Astrocyte (in vitro differentiated cells and primary cell): ENCODE measurements around the gene TESK2. TPM values are rescaled to one million over a fixed set of nuclear protein-coding genes. Genes with fewer than 3 reads are reported as not detected.

ENCODE experiments used
- DNase-seq: peaks from one replicate; pipeline ENCODE4 v3.0.0-alpha.2; 2010; ENCODE audit warnings: low read depth
- FAIRE-seq: peaks from 2 replicates; lab custom pipeline; 2011; peaks lifted over from hg19 to GRCh38; lab: Jason Lieb, UNC
- H2AFZ ChIP-seq: 2 replicates; pipeline ENCODE4 v1.6.0; 2012; ENCODE audit warnings: low read depth, low read length, inconsistent platforms
- H3K27ac ChIP-seq: 2 replicates; pipeline ENCODE4 v1.5.1; 2011; ENCODE audit warnings: low read depth, low read length, inconsistent platforms
- H3K27me3 ChIP-seq: 2 replicates; pipeline ENCODE4 v1.6.0; 2011; ENCODE audit warnings: low read length, inconsistent platforms; ENCODE audit not compliant: insufficient read depth
- H3K36me3 ChIP-seq: 2 replicates; pipeline ENCODE4 v1.5.1; 2011; ENCODE audit warnings: low read length, inconsistent platforms; ENCODE audit not compliant: insufficient read depth
- H3K4me1 ChIP-seq: 2 replicates; pipeline ENCODE4 v1.5.1; 2011; ENCODE audit warnings: low read length, inconsistent platforms; ENCODE audit not compliant: insufficient read depth
- H3K4me2 ChIP-seq: 2 replicates; pipeline ENCODE4 v1.6.0; 2012; ENCODE audit warnings: low read length, inconsistent platforms
- H3K4me3 ChIP-seq: 2 replicates; pipeline ENCODE4 v1.5.1; 2011; ENCODE audit warnings: low read depth, mild to moderate bottlenecking, low read length, inconsistent platforms; ENCODE audit not compliant: insufficient read depth
- H3K79me2 ChIP-seq: 2 replicates; pipeline ENCODE4 v1.6.0; 2012; ENCODE audit warnings: mild to moderate bottlenecking, low read length, inconsistent platforms; ENCODE audit not compliant: insufficient read depth
- H3K9ac ChIP-seq: 2 replicates; pipeline ENCODE4 v1.6.0; 2012; ENCODE audit warnings: mild to moderate bottlenecking, low read length, inconsistent platforms
- H3K9me3 ChIP-seq: 2 replicates; pipeline ENCODE4 v1.5.1; 2012; ENCODE audit warnings: low read depth, mild to moderate bottlenecking, low read length, inconsistent platforms; ENCODE audit not compliant: insufficient read depth
- H4K20me1 ChIP-seq: 2 replicates; pipeline ENCODE4 v1.6.0; 2012; ENCODE audit warnings: low read length, inconsistent platforms; ENCODE audit not compliant: insufficient read depth
- H3K27ac Mint-ChIP-seq: one replicate; pipeline ENCODE4 v1.8.0; 2021; ENCODE audit warnings: mild to moderate bottlenecking, mixed read lengths; ENCODE audit not compliant: unreplicated experiment
- H3K27me3 Mint-ChIP-seq: one replicate; pipeline ENCODE4 v1.8.0; 2021; ENCODE audit warnings: low read depth, mixed read lengths; ENCODE audit not compliant: unreplicated experiment
- H3K36me3 Mint-ChIP-seq: one replicate; pipeline ENCODE4 v1.8.0; 2021; ENCODE audit warnings: low read depth, mixed read lengths; ENCODE audit not compliant: unreplicated experiment
- H3K4me1 Mint-ChIP-seq: one replicate; pipeline ENCODE4 v1.8.0; 2021; ENCODE audit warnings: low read depth, mixed read lengths; ENCODE audit not compliant: unreplicated experiment
- H3K4me3 Mint-ChIP-seq: one replicate; pipeline ENCODE4 v1.8.0; 2021; ENCODE audit warnings: mild to moderate bottlenecking, moderate library complexity, mixed read lengths; ENCODE audit not compliant: unreplicated experiment
- H3K9me3 Mint-ChIP-seq: one replicate; pipeline ENCODE4 v1.8.0; 2021; ENCODE audit warnings: mild to moderate bottlenecking, mixed read lengths; ENCODE audit not compliant: unreplicated experiment
- CTCF ChIP-seq: IDR thresholded peaks from 2 replicates; pipeline ENCODE4 v1.5.1; 2011; ENCODE audit warnings: low read depth, mild to moderate bottlenecking, inconsistent platforms, low read length, moderate library complexity; ENCODE audit not compliant: insufficient read depth
- EZH2 ChIP-seq: IDR thresholded peaks from 2 replicates; pipeline ENCODE4 v1.6.1; 2012; ENCODE audit warnings: mild to moderate bottlenecking, low read length, inconsistent platforms; ENCODE audit not compliant: insufficient read depth
- total RNA-seq: library from RNA; stranded (reverse); gene quantifications from 2 replicates; pipeline ENCODE4 v1.2.1, GENCODE V29; 2021

The TESK2 gene
- total RNA-seq, 1 donor from 2014 or later, result 1.7 TPM

- no peaks in the 10 kb centered on the region for H3K27me3 ChIP-seq
- no peak overlapping the region for H2AFZ ChIP-seq
- no peak overlapping the region for H3K4me2 ChIP-seq
- peaks cover 4% of the 10 kb centered on the region for H3K4me1 ChIP-seq
- no peaks in the 10 kb centered on the region for H3K4me1 Mint-ChIP-seq
- H4K20me1 ChIP-seq, result no peaks in the 10 kb centered on the region
- no peak for DNase-seq
- no peak overlapping the region for H3K9ac ChIP-seq
- H3K27me3 Mint-ChIP-seq, result peaks cover 5% of the 10 kb centered on the region
- H3K4me3 Mint-ChIP-seq, result no peak overlapping the region
- H3K27ac Mint-ChIP-seq, result no peak overlapping the region
- H3K9me3 Mint-ChIP-seq, result no peaks in the 10 kb centered on the region
- H3K27ac ChIP-seq, result no peak overlapping the region
- no peak for FAIRE-seq
- H3K4me3 ChIP-seq, result no peak overlapping the region
- H3K36me3 ChIP-seq, result no peaks in the 10 kb centered on the region
- TF ChIP-seq CTCF, result no peak
- no peak for TF ChIP-seq EZH2
- no peaks in the 10 kb centered on the region for H3K79me2 ChIP-seq
- H3K36me3 Mint-ChIP-seq, result no peaks in the 10 kb centered on the region
- H3K9me3 ChIP-seq, result no peaks in the 10 kb centered on the region
Measured at GRCh38 chr1:45299296-45299695, 191.7 kb downstream of the TESK2 start.

GRCh38 chr1:45297666-45298356 is 193.2 kb downstream of the TESK2 start:
- no peaks in the 10 kb centered on the region for H3K9me3 ChIP-seq
- no peaks in the 10 kb centered on the region for H3K9me3 Mint-ChIP-seq
- DNase-seq (no peak), FAIRE-seq (no peak)
- no peaks in the 10 kb centered on the region for H3K4me1 ChIP-seq
- H3K4me3 Mint-ChIP-seq, result no peak overlapping the region
- no peak overlapping the region for H3K27ac Mint-ChIP-seq
- no peak overlapping the region for H3K27ac ChIP-seq
- no peak overlapping the region for H3K4me2 ChIP-seq
- peak overlapping the region; percentile 26 for H2AFZ ChIP-seq
- H4K20me1 ChIP-seq, result no peaks in the 10 kb centered on the region
- no peaks in the 10 kb centered on the region for H3K4me1 Mint-ChIP-seq
- peaks cover 8% of the 10 kb centered on the region for H3K27me3 Mint-ChIP-seq
- H3K9ac ChIP-seq, result no peak overlapping the region
- no peak for TF ChIP-seq CTCF
- no peak for TF ChIP-seq EZH2
- no peak overlapping the region for H3K4me3 ChIP-seq
- no peaks in the 10 kb centered on the region for H3K27me3 ChIP-seq
- no peaks in the 10 kb centered on the region for H3K79me2 ChIP-seq
- H3K36me3 Mint-ChIP-seq, result peaks cover 4% of the 10 kb centered on the region
- no peaks in the 10 kb centered on the region for H3K36me3 ChIP-seq

Other genes starting within 250 kb of the TESK2 start
- gene HPDL, start 164.3 kb downstream of the TESK2 start, total RNA-seq, result 0.61 and 0.70 TPM in 2 replicates
- gene TOE1, start 151.0 kb downstream of the TESK2 start, total RNA-seq, result 4.3 TPM in 2 replicates
- 6.0 and 6.6 TPM in 2 replicates for gene MUTYH, start 150.7 kb downstream of the TESK2 start, total RNA-seq
- 3.0 and 3.5 TPM in 2 replicates for gene CCDC163, start 8.9 kb upstream of the TESK2 start, total RNA-seq
- gene MMACHC, start 9.1 kb upstream of the TESK2 start, total RNA-seq, result 5.4 and 6.2 TPM in 2 replicates
- gene PRDX1, start 30.7 kb upstream of the TESK2 start, total RNA-seq, result 861 and 986 TPM in 2 replicates
- 118 and 129 TPM in 2 replicates for gene AKR1A1, start 59.7 kb upstream of the TESK2 start, total RNA-seq
- 46.2 and 55.9 TPM in 2 replicates for gene NASP, start 92.9 kb upstream of the TESK2 start, total RNA-seq
- 2.4 and 3.8 TPM in 2 replicates for gene CCDC17, start 132.9 kb upstream of the TESK2 start, total RNA-seq
- 116 TPM in 2 replicates for gene GPBP1L1, start 195.4 kb upstream of the TESK2 start, total RNA-seq
- 23.3 and 26.2 TPM in 2 replicates for gene TMEM69, start 197.0 kb upstream of the TESK2 start, total RNA-seq